Ascending aorta (tissue), 2 donors: ENCODE data around the gene TSPOAP1. TPM values are rescaled to one million over a fixed set of nuclear protein-coding genes. Genes with fewer than 3 reads are reported as not detected.

Source experiments
- DNase-seq, 2 donors: peaks; one replicate each; pipeline ENCODE4 v3.0.0-alpha.2; 2019; ENCODE audit warnings: low spot score in 2 of 2
- H3K27ac ChIP-seq, 2 donors: fragments of 200-600 bp; sonication (generic); one replicate each; pipeline ENCODE4 v1.5.1; 2016 to 2017; ENCODE audit warnings: mild to moderate bottlenecking in 1 of 2
- H3K27me3 ChIP-seq: fragments of 200-600 bp; sonication (generic); one replicate; pipeline ENCODE4 v1.5.1; 2017
- H3K36me3 ChIP-seq, 2 donors: fragments of 200-600 bp; sonication (generic); one replicate each; pipeline ENCODE4 v1.5.1; 2016
- H3K4me1 ChIP-seq, 2 donors: fragments of 200-600 bp; sonication (generic); one replicate each; pipeline ENCODE4 v1.5.1; 2016 to 2017; ENCODE audit warnings: mild to moderate bottlenecking in 1 of 2
- H3K4me3 ChIP-seq, 2 donors: fragments of 200-600 bp; sonication (generic); one replicate each; pipeline ENCODE4 v1.5.1; 2016 to 2017; ENCODE audit warnings: mild to moderate bottlenecking in 1 of 2
- H3K9me3 ChIP-seq, 2 donors: fragments of 200-600 bp; sonication (generic); one replicate each; pipeline ENCODE4 v1.5.1; 2016
- CTCF ChIP-seq, 3 experiments: fragments of 200-600 bp in 2 of 3; fragments of 450-650 bp in 1 of 3; sonication (generic) in 2 of 3; IDR thresholded peaks; one replicate each; pipeline ENCODE4 v1.5.1; 2016 to 2019; ENCODE audit warnings: antibody characterized with exemption in 3 of 3, mild to moderate bottlenecking in 1 of 3, moderate library complexity in 1 of 3
- intact Hi-C: fragments of 100-400 bp; cut with DNase I; formaldehyde crosslinking; loops from one replicate; pipeline ENCODE4 v1.15.1; 2023
- total RNA-seq: library from RNA; depleted of rRNA; stranded (reverse); fragments of >200 nt; gene quantifications from one replicate; pipeline ENCODE4 v1.1.0, GENCODE V29; 2016

Gene TSPOAP1
- total RNA-seq, 1 donor from 2014 or later, result 22.4 TPM

DNA sequence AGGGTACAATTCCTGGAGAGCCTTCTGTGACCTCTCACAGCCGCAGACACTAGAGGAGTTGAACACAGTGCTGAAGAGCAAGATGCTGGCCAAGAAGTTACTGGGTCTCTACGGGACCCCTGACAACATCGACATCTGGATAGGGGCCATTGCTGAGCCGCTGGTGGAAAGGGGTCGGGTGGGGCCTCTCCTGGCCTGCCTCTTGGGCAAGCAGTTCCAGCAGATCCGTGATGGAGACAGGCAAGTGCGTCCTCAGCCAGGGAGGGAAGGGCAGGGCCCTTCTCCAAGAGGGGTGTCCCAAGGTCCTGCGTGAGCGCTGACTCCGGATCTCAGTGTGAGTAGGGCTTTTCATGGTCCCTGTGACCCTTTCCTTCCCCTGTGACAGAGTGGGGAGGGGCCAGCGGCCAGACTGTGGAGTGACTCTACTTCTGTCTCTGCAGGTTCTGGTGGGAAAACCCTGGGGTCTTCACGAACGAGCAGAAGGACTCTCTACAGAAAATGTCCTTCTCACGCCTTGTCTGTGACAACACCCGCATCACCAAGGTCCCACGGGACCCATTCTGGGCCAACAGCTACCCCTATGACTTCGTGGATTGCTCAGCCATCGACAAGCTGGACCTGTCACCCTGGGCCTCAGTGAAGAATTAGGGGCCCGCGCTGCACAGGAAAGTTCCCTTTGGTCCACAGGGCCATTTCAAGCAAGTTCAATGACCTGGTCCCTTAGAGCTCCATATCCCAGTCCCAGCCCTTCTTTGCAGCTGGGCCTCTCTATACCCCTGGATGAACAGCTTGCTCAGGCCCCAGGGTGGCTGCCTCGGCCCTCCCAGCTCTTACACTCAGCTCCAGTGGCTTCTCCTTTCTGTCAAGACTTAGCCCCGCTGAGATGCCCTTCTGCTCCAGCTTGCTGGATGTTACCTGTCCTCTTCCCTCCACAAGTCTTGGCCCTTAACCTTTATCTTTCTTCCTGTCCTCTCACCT lies 61.0 kb downstream of the TSPOAP1 start:
- peak in 1 of 2 donors; percentile 47 for DNase-seq
- Histone ChIP-seq H3K27me3 (no peaks in the 10 kb centered on the region), H3K4me1 (no peaks in the 10 kb centered on the region), H3K27ac (no peak overlapping the region), H3K36me3 (no peaks in the 10 kb centered on the region), H3K4me3 (no peak overlapping the region), H3K9me3 (no peaks in the 10 kb centered on the region)
- intact Hi-C loops, result no loop called here
- no peak for TF ChIP-seq CTCF (IDR thresholded peaks at IDR 0.05)

DNA sequence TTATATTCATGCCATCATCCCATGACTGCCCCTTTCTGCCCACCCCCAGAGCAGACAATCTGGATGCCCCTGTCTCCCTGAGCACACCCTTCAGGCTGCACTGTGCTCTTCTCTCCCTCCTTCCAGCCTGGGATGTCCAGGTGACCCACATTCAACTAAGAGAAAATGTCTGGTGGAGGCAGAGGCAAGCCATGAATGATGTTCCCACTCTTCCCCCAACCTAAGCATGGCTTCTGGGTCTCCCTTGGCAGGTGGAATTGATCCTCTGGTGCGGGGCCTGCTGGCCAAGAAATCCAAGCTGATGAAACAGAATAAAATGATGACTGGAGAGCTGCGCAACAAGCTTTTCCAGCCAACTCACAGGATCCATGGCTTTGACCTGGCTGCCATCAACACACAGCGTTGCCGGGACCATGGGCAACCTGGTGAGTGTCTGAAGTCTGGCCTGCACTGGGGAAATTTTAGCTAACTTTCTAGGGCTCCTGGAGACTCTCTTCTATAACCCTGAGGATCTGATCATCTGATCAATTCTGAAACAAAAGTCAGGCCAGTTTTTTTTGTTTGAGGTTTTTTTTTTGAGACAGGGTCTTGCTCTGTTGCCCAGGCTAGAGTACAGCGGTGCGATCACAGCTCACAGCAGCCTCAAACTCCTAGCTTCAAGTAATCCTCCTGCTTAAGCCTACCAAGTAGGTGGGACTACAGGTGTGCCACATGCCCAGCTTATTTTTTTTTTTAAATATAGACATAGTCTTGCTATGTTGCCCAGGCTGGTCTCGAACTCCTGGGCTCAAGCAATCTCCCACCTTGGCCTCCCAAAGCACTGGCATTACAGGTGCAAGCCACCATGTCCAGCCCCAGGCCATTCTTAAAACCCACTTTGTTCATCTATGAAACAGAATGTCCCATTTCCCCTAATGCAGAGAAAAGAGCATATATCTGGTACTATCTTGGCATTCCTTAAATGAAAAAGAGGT lies 62.4 kb downstream of the TSPOAP1 start:
- H3K4me3 ChIP-seq, result no peak overlapping the region
- no peaks in the 10 kb centered on the region for H3K4me1 ChIP-seq
- H3K36me3 ChIP-seq, result no peaks in the 10 kb centered on the region
- no peak overlapping the region for H3K27ac ChIP-seq
- H3K27me3 ChIP-seq, result no peaks in the 10 kb centered on the region
- no peak for TF ChIP-seq CTCF (IDR thresholded peaks at IDR 0.05)
- H3K9me3 ChIP-seq, result no peaks in the 10 kb centered on the region
- intact Hi-C loops, result no loop called here
- DNase-seq, result no peak

GRCh38 chr17:58265271-58265670 lies 63.3 kb downstream of the TSPOAP1 start:
- Histone ChIP-seq H3K36me3 (no peaks in the 10 kb centered on the region), H3K4me3 (no peak overlapping the region), H3K27ac (no peak overlapping the region), H3K4me1 (no peaks in the 10 kb centered on the region), H3K9me3 (no peaks in the 10 kb centered on the region), H3K27me3 (peaks cover 4% of the 10 kb centered on the region)
- no peak for TF ChIP-seq CTCF (IDR thresholded peaks at IDR 0.05)
- intact Hi-C loops, result no loop called here
- no peak for DNase-seq

GRCh38 chr17:58264407-58265103 lies 64.0 kb downstream of the TSPOAP1 start:
- no peak for DNase-seq
- TF ChIP-seq CTCF (IDR thresholded peaks at IDR 0.05), result no peak
- no peaks in the 10 kb centered on the region for H3K9me3 ChIP-seq
- no peaks in the 10 kb centered on the region for H3K4me1 ChIP-seq
- H3K36me3 ChIP-seq, result no peaks in the 10 kb centered on the region
- intact Hi-C loops, result no loop called here
- H3K27ac ChIP-seq, result no peak overlapping the region
- no peak overlapping the region for H3K4me3 ChIP-seq
- peaks cover 8% of the 10 kb centered on the region for H3K27me3 ChIP-seq

- H3K27ac ChIP-seq, result no peak overlapping the region
- no peaks in the 10 kb centered on the region for H3K36me3 ChIP-seq
- no peak for TF ChIP-seq CTCF (IDR thresholded peaks at IDR 0.05)
- no peaks in the 10 kb centered on the region for H3K4me1 ChIP-seq
- H3K27me3 ChIP-seq, result peaks cover 8% of the 10 kb centered on the region
- no peaks in the 10 kb centered on the region for H3K9me3 ChIP-seq
- DNase-seq, result no peak
- no peak overlapping the region for H3K4me3 ChIP-seq
- intact Hi-C loops, result no loop called here
These were observed 64.8 kb downstream of the TSPOAP1 start for GRCh38 chr17:58263773-58264172.
